GM21447 (cell line): ENCODE data around the gene NCOA3.

ENCODE experiments used
- ATAC-seq: cut with Tn5 transposase; IDR thresholded peaks from one replicate; pipeline ENCODE4 v1.9.1; 2021; ENCODE audit not compliant: unreplicated experiment

Gene NCOA3

GRCh38 chr20:47664068-47664437 lies 162.4 kb downstream of the NCOA3 start:
- ATAC-seq: no peak

- no peak for ATAC-seq
Measured at GRCh38 chr20:47664744-47665143, 163.1 kb downstream of the NCOA3 start.

- no peak for ATAC-seq
Measured at GRCh38 chr20:47665221-47665991, 163.7 kb downstream of the NCOA3 start.

DNA sequence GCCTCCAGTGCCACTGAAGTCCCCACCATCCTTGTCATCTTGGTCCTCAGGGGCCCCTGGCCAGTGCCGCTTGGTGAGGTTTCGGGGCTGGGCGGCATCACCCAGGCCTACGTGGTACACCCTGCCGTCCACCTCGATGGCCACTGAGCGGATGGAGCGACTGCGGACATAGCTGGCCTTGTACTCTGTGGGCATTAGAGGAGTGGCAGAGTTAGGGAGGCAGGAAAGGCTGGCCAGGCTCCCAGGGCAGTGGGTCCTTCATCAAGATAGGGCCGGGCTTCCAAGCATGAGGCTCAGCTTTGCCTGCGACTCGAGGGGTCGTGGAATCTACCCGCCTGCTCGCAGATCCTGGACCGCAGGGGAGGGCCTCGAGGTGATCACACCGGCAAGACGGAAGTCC lies 164.6 kb downstream of the NCOA3 start:
- ATAC-seq: no peak

- ATAC-seq: no peak
Measured at GRCh38 chr20:47667086-47667485, 165.4 kb downstream of the NCOA3 start.

DNA sequence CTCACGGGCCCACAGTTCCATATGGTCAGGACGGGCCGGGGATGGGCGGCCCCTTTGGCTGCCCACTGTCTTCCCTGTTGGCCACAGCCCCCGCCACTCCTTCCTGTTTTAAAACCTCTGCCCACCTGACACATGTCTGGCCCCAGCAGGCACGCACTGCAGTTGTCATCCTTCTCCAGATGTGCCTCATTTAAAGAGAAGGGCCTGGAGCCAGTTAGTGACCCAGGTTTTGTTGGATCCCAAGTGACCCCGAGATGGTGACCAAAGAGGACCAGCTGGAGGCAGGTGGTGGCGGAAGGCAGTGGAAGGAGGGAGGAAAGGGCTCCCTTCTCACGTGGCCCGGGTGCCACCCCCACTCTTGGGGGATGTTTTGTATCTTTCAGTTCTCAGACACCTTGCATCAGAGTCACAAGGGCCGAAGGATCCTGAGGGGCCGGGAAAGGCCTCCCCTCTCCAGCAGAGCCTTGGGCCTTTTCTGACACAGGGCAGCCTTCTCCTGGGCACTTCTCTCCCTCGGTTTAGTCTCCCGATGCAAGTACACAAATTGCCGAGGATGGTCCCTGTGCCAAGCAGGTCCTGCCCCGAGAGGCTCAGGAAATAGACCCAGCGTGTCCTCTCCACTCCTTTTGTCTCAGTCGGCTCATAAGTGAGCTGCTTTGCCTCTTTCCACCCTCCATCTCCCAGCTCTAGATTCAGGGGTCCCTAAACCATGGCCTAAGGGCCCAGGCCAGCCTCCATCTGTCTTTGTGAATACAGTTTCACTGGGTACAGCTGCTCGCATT lies 166.0 kb downstream of the NCOA3 start:
- ATAC-seq: no peak

GRCh38 chr20:47668313-47669151 lies 166.8 kb downstream of the NCOA3 start:
- no peak for ATAC-seq

- ATAC-seq: no peak
Measured at GRCh38 chr20:47669152-47669425, 167.4 kb downstream of the NCOA3 start.

DNA sequence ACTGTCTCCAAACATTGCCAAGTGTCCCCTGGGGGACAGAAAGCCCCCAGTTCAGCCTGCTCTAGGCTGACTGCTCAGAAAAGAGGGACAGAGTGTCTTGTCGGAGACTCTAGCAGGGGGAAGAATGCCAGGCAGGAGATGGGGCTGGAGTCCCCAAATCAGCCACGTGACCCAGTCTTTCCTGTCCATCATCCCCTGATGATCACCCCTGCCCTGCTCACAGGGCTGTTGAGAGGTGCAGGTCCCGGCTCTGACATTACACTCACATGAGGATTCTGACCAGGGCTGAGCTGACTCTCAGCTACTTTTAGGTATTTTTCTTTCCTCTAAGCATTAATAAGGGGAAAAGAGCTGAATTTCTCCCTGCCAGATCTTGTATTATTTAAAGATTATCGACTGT lies 167.8 kb downstream of the NCOA3 start:
- ATAC-seq: no peak

DNA sequence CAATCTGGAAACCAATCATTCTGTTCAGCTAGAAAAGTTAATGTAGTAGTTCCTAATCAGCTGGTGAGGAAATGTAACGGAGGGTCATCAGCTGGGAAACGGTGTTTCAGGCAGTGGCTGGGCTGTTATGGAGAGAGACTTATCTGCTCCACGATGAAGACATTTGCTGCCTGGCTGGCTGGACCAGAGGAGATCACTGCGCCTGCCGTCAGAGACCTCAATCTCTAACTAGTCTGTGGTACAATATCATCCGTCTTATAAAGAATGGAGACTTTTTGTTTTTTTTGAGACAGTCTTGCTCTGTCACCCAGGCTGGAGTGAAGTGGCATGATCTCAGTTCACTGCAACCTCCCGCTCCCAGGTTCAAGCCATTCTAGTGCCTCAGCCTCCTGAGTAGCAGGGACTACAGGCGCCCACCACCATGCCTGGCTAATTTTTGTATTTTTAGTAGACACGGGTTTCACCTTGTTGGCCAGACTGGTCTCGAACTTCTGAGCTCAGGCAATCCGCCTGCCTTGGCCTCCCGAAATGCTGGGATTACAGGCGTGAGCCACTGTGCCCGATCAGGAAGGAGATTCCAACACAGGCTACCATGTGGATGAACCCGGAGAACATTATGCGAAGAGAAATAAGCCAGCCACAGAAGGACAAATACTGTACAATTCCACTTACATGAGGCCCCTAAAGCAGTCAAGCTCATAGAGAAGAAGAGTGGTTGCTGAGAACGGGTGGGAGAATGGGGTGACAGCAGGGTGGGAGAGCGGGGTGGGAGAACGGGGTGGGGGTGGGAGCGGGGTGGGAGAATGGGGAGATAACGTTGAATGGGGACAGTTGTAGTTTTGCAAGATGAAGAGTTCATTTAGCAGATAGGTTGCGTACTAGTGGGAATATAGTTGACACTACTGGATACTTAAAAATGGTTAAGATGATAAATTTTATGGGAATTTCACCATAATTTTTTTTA lies 168.5 kb downstream of the NCOA3 start:
- ATAC-seq: no peak

GRCh38 chr20:47670913-47671312 lies 169.2 kb downstream of the NCOA3 start:
- ATAC-seq: no peak

DNA sequence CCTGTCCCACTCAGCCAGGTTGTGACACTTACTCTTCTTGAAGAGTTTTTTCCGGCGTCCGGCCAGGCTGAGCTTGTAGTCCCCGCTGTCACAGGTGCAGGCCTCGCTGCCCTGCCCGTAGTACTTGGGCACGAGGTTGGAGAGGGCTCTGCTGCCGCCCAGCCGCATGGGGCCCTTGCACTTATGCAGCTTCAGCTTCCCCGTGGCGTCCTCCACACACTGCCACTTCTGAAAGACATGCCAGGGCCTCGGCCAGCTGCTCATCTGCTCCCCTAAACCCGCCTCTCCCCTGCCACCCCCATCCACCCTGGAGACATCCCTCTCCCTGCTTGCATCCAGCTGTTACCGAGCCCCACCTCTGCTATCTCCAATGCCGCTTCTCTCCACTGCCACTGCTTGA lies 170.5 kb downstream of the NCOA3 start:
- ATAC-seq: no peak

GRCh38 chr20:47672886-47673670 lies 171.4 kb downstream of the NCOA3 start:
- no peak for ATAC-seq

GRCh38 chr20:47673671-47673955 lies 171.9 kb downstream of the NCOA3 start:
- ATAC-seq: no peak

DNA sequence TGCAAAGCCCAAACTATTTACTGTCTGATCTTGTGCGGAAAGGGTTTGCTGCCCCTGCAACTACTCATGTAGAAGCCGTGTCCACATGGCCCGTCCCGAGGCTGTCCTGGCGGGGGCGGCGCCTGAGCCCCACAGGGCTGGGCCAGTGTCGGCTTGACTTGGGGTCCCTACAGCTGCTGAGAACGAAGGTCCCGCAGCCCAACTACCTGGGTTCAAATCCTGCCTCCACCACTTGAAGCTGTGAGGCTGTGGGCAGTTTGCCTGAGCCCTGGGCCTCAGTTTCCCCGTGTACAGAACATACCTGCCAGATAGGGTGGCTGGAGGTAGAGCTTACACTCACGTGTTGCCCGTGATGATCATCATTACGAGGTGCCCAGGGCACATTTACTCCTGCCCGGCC lies 172.5 kb downstream of the NCOA3 start:
- ATAC-seq: no peak

DNA sequence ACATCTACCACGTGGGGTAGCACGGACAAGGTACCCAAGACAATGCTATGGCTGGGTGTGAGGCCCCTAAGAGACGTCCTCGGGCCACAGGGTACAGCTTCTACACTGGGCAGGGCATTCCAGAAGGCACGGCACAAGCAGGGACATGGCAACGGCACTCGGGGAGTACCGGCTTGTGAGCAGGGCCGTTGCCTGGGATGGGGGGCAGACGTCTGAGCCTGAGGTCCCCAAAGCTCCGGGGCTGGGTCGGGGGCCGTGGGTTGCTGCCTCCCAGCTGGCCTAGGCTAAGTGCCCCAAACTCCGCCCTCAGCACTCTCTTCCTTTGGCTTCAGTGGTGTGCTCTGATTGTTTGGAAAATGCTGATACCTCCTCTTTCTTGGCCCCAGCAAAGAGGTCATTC lies 173.0 kb downstream of the NCOA3 start:
- ATAC-seq: no peak

DNA sequence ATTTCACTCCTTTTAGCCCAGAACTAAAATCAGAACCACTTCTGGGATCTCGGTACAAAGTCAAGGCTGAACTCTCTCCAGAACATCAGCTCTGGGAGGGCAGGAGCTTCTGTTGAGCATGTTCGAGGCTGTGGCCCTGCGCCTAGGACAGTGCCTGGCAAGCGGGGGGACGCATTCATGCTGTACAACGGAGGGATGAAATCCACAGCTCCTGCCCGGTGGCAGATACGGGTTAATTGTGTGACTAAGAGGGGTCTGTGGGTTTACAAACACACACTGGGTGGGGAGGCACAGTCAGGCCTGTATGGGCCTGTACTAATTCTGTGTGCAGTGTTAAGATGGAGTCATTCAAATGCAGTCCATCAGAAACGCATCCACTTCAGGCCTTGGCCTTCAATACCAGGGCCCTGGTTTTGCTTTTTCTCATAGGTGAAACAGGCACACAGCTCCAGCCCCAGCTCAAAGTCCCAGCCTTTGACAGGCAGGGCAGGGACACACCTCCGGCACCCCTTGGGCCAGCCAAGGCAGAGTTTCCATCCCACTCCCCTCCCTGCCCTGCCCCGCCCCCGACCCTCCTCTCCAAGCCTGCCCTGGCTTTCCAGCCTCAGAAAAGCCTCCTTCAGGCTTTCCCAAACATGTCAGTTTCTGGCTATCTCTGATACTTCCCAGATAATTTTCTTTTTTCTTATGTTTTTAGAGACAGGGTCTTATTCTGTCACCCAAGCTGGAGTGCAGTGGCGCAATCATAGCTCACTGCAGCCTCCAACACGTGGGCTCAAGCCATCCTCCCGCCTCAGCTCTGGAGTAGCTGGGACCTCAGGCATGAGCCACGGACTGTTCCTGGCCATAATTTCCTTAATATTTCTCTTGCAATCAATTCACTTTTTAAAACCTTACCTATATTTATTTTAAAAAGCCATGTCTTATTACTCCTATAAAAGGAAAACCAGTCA lies 173.8 kb downstream of the NCOA3 start:
- no peak for ATAC-seq

GRCh38 chr20:47676219-47676721 lies 174.6 kb downstream of the NCOA3 start:
- no peak for ATAC-seq
